Activated naive CD4-positive, alpha-beta T cell treated with anti-CD3 and anti-CD28 coated beads for 36 hours (primary cell): Measurements from ENCODE around the gene LRRC4C. TPM values are rescaled to one million over a fixed set of nuclear protein-coding genes. Genes with fewer than 3 reads are reported as not detected.

ENCODE experiments used
- CTCF ChIA-PET: fragments of 350-600 bp; sonication (Branson Sonifier 250); formaldehyde crosslinking; loops from one replicate; lab custom pipeline; 2021; ENCODE audit warnings: antibody characterized with exemption; lab: Charles Lee
- DNase-seq: peaks from one replicate; pipeline ENCODE4 v3.0.0-alpha.2; 2020
- H3K27ac Mint-ChIP-seq: one replicate; pipeline ENCODE4 v1.8.0; 2021; ENCODE audit warnings: mild to moderate bottlenecking, mixed read lengths
- H3K27me3 Mint-ChIP-seq: one replicate; pipeline ENCODE4 v1.8.0; 2021; ENCODE audit warnings: low read depth, mixed read lengths
- H3K36me3 Mint-ChIP-seq: one replicate; pipeline ENCODE4 v1.8.0; 2021; ENCODE audit warnings: low read depth, mixed read lengths
- H3K4me1 Mint-ChIP-seq: one replicate; pipeline ENCODE4 v1.8.0; 2021; ENCODE audit warnings: low read depth, mixed read lengths
- H3K4me3 Mint-ChIP-seq: one replicate; pipeline ENCODE4 v1.8.0; 2021; ENCODE audit warnings: mild to moderate bottlenecking, moderate library complexity, mixed read lengths
- H3K9me3 Mint-ChIP-seq: one replicate; pipeline ENCODE4 v1.8.0; 2021; ENCODE audit warnings: mixed read lengths
- intact Hi-C: fragments of 100-400 bp; cut with micrococcal nuclease; formaldehyde crosslinking; loops from one replicate; pipeline ENCODE4 v1.15.1; 2023
- total RNA-seq, 2 experiments: library from RNA; stranded (reverse); gene quantifications; one replicate each; pipeline ENCODE4 v1.2.3, GENCODE V29; 2021

Gene LRRC4C
- total RNA-seq, 2 experiments from 2014 or later, result not detected

GRCh38 chr11:40253166-40253565 lies 1206.3 kb downstream of the LRRC4C start:
- Mint-ChIP-seq H3K27me3 (no peaks in the 10 kb centered on the region), H3K27ac (no peak overlapping the region), H3K4me3 (no peak overlapping the region), H3K9me3 (peaks cover 3% of the 10 kb centered on the region), H3K4me1 (no peaks in the 10 kb centered on the region), H3K36me3 (no peaks in the 10 kb centered on the region)
- DNase-seq, result no peak
- intact Hi-C loops, result no loop called here
- CTCF ChIA-PET, result no interaction called here

- no peaks in the 10 kb centered on the region for H3K4me1 Mint-ChIP-seq
- H3K27me3 Mint-ChIP-seq, result no peaks in the 10 kb centered on the region
- no peak overlapping the region for H3K4me3 Mint-ChIP-seq
- no peaks in the 10 kb centered on the region for H3K36me3 Mint-ChIP-seq
- no peak for DNase-seq
- intact Hi-C loops, result no loop called here
- CTCF ChIA-PET, result no interaction called here
- H3K27ac Mint-ChIP-seq, result no peak overlapping the region
- H3K9me3 Mint-ChIP-seq, result peaks cover 5% of the 10 kb centered on the region
These were observed 1207.2 kb downstream of the LRRC4C start for GRCh38 chr11:40252236-40252635.

- H3K27ac Mint-ChIP-seq, result no peak overlapping the region
- intact Hi-C loops, result no loop called here
- CTCF ChIA-PET, result no interaction called here
- no peak for DNase-seq
- H3K4me1 Mint-ChIP-seq, result no peaks in the 10 kb centered on the region
- no peaks in the 10 kb centered on the region for H3K36me3 Mint-ChIP-seq
- H3K4me3 Mint-ChIP-seq, result no peak overlapping the region
- peaks cover 7% of the 10 kb centered on the region for H3K9me3 Mint-ChIP-seq
- no peaks in the 10 kb centered on the region for H3K27me3 Mint-ChIP-seq
These were observed 1212.5 kb downstream of the LRRC4C start for GRCh38 chr11:40246983-40247382.

GRCh38 chr11:40241524-40242051 lies 1217.9 kb downstream of the LRRC4C start:
- Mint-ChIP-seq H3K4me3 (no peak overlapping the region), H3K4me1 (no peaks in the 10 kb centered on the region), H3K27me3 (no peaks in the 10 kb centered on the region), H3K9me3 (peaks cover 10% of the 10 kb centered on the region), H3K27ac (no peak overlapping the region), H3K36me3 (no peaks in the 10 kb centered on the region)
- DNase-seq, result no peak
- intact Hi-C loops, result no loop called here
- CTCF ChIA-PET, result no interaction called here

GRCh38 chr11:40240284-40240683 lies 1219.2 kb downstream of the LRRC4C start:
- peaks cover 10% of the 10 kb centered on the region for H3K9me3 Mint-ChIP-seq
- no peak overlapping the region for H3K4me3 Mint-ChIP-seq
- no peaks in the 10 kb centered on the region for H3K36me3 Mint-ChIP-seq

GRCh38 chr11:40236526-40236925 lies 1222.9 kb downstream of the LRRC4C start:
- H3K27me3 Mint-ChIP-seq, result no peaks in the 10 kb centered on the region
- peaks cover 6% of the 10 kb centered on the region for H3K9me3 Mint-ChIP-seq
- no peak for DNase-seq
- intact Hi-C loops, result no loop called here
- CTCF ChIA-PET, result no interaction called here
- no peaks in the 10 kb centered on the region for H3K36me3 Mint-ChIP-seq
- H3K27ac Mint-ChIP-seq, result no peak overlapping the region
- no peaks in the 10 kb centered on the region for H3K4me1 Mint-ChIP-seq
- no peak overlapping the region for H3K4me3 Mint-ChIP-seq

More at GRCh38 chr11:40240284-40240683, 1219.2 kb downstream of the LRRC4C start:
- no peaks in the 10 kb centered on the region for H3K27me3 Mint-ChIP-seq
- DNase-seq, result no peak
- intact Hi-C loops, result no loop called here
- H3K27ac Mint-ChIP-seq, result no peak overlapping the region
- H3K4me1 Mint-ChIP-seq, result no peaks in the 10 kb centered on the region
- CTCF ChIA-PET, result no interaction called here

GRCh38 chr11:40235841-40236240 lies 1223.6 kb downstream of the LRRC4C start:
- CTCF ChIA-PET, result no interaction called here
- Mint-ChIP-seq H3K36me3 (no peaks in the 10 kb centered on the region), H3K4me1 (no peaks in the 10 kb centered on the region)

GRCh38 chr11:40230821-40231220 lies 1228.6 kb downstream of the LRRC4C start:
- Mint-ChIP-seq H3K4me3 (no peak overlapping the region), H3K9me3 (peaks cover 2% of the 10 kb centered on the region), H3K4me1 (no peaks in the 10 kb centered on the region), H3K36me3 (no peaks in the 10 kb centered on the region), H3K27me3 (no peaks in the 10 kb centered on the region), H3K27ac (no peak overlapping the region)
- CTCF ChIA-PET, result no interaction called here
- intact Hi-C loops, result no loop called here
- no peak for DNase-seq

More at GRCh38 chr11:40235841-40236240, 1223.6 kb downstream of the LRRC4C start:
- Mint-ChIP-seq H3K27me3 (no peaks in the 10 kb centered on the region), H3K27ac (no peak overlapping the region), H3K9me3 (peaks cover 6% of the 10 kb centered on the region), H3K4me3 (no peak overlapping the region)
- no peak for DNase-seq
- intact Hi-C loops, result no loop called here

GRCh38 chr11:40228662-40229061 lies 1230.8 kb downstream of the LRRC4C start:
- no peak for DNase-seq
- peaks cover 2% of the 10 kb centered on the region for H3K9me3 Mint-ChIP-seq
- H3K4me1 Mint-ChIP-seq, result no peaks in the 10 kb centered on the region
- intact Hi-C loops, result no loop called here
- H3K27ac Mint-ChIP-seq, result no peak overlapping the region
- H3K4me3 Mint-ChIP-seq, result no peak overlapping the region
- CTCF ChIA-PET, result interaction anchor here (0.6 kb wide), 1 partner anchor 57 kb away, joined by 3 read pairs; no protein-coding TSS in a partner anchor
- no peaks in the 10 kb centered on the region for H3K27me3 Mint-ChIP-seq
- H3K36me3 Mint-ChIP-seq, result no peaks in the 10 kb centered on the region

GRCh38 chr11:40227730-40228129 lies 1231.7 kb downstream of the LRRC4C start:
- no peaks in the 10 kb centered on the region for H3K4me1 Mint-ChIP-seq
- CTCF ChIA-PET, result no interaction called here
- DNase-seq, result no peak
- intact Hi-C loops, result no loop called here
- peaks cover 2% of the 10 kb centered on the region for H3K9me3 Mint-ChIP-seq
- no peak overlapping the region for H3K4me3 Mint-ChIP-seq
- H3K36me3 Mint-ChIP-seq, result no peaks in the 10 kb centered on the region
- H3K27me3 Mint-ChIP-seq, result no peaks in the 10 kb centered on the region
- no peak overlapping the region for H3K27ac Mint-ChIP-seq

- no peak for DNase-seq
- Mint-ChIP-seq H3K9me3 (peaks cover 2% of the 10 kb centered on the region), H3K4me3 (no peak overlapping the region), H3K4me1 (no peaks in the 10 kb centered on the region), H3K27me3 (no peaks in the 10 kb centered on the region), H3K27ac (no peak overlapping the region), H3K36me3 (no peaks in the 10 kb centered on the region)
- CTCF ChIA-PET, result no interaction called here
- intact Hi-C loops, result no loop called here
These were observed 1232.8 kb downstream of the LRRC4C start for GRCh38 chr11:40226654-40227053.

GRCh38 chr11:40223596-40224330 lies 1235.7 kb downstream of the LRRC4C start:
- no peaks in the 10 kb centered on the region for H3K36me3 Mint-ChIP-seq
- H3K9me3 Mint-ChIP-seq, result peaks cover 6% of the 10 kb centered on the region
- H3K4me1 Mint-ChIP-seq, result no peaks in the 10 kb centered on the region
- H3K27me3 Mint-ChIP-seq, result no peaks in the 10 kb centered on the region
- no peak overlapping the region for H3K27ac Mint-ChIP-seq
- CTCF ChIA-PET, result interaction anchor here (0.7 kb wide), 1 partner anchor 44 kb away, joined by 3 read pairs; no protein-coding TSS in a partner anchor
- no peak for DNase-seq
- no peak overlapping the region for H3K4me3 Mint-ChIP-seq
- intact Hi-C loops, result no loop called here

GRCh38 chr11:40219401-40219800 lies 1240.1 kb downstream of the LRRC4C start:
- H3K27me3 Mint-ChIP-seq, result no peaks in the 10 kb centered on the region
- H3K36me3 Mint-ChIP-seq, result no peaks in the 10 kb centered on the region
- no peak for DNase-seq
- H3K9me3 Mint-ChIP-seq, result peaks cover 14% of the 10 kb centered on the region
- no peak overlapping the region for H3K27ac Mint-ChIP-seq
- H3K4me3 Mint-ChIP-seq, result no peak overlapping the region
- intact Hi-C loops, result no loop called here
- CTCF ChIA-PET, result no interaction called here
- no peaks in the 10 kb centered on the region for H3K4me1 Mint-ChIP-seq
